ENCODE measurements around the gene TGM6.

Gene TGM6

GRCh38 chr20:2380601-2381000 lies at the start of gene TGM6:
Gene TGM6, plus strand, starts transcription at chr20:2380901. Its CDS starts 68 bp downstream, at chr20:2380969.
- DNase-seq (ENCODE audit: low read depth in 2 of 2): no peak

DNA sequence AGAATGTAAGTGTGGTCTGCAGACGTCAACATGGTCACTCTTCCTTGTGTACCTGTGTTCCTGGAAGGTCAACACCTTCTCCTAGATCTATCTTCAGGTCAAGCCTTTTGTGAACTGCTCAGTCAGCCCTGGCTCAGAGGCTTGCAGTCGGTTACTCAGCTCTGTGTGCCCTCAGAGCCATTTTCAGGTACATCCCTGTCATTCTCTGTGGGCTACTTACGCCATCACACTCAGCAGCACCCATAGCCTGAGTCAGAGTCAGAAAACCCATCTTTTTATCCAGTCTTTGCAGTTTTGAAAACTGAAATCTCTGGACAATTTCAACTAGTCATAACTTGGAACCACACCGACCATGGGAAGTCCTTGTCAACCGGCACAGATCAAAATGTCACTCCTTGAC lies 49.6 kb upstream of the TGM6 start:
- DNase-seq (ENCODE audit: low read depth in 2 of 2): no peak

- no peak for DNase-seq (ENCODE audit: low read depth in 2 of 2)
These were observed 48.7 kb upstream of the TGM6 start for GRCh38 chr20:2331901-2332565.

- no peak for DNase-seq (ENCODE audit: low read depth in 2 of 2)
These were observed 48.0 kb upstream of the TGM6 start for GRCh38 chr20:2332711-2333110.

DNA sequence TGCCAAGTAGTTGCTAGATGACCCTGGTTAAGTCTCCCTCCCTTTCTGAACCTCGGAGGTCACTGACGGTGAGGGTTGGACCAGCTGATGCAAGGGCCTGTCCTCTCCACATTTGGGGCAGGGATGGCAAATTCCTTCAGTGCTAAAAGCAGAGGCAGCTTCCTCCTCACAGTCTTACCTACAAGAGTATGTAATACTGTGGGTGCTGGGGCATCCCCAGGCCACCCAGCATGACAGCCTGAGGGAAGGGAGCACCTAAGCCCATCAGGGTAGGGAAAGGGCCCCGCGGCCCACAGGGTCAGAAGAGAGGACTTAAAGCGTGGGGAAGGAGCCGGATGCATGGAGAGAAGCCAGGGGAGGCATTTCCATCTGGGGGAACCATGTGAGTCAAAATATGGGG lies 46.9 kb upstream of the TGM6 start:
- no peak for DNase-seq (ENCODE audit: low read depth in 2 of 2)

DNA sequence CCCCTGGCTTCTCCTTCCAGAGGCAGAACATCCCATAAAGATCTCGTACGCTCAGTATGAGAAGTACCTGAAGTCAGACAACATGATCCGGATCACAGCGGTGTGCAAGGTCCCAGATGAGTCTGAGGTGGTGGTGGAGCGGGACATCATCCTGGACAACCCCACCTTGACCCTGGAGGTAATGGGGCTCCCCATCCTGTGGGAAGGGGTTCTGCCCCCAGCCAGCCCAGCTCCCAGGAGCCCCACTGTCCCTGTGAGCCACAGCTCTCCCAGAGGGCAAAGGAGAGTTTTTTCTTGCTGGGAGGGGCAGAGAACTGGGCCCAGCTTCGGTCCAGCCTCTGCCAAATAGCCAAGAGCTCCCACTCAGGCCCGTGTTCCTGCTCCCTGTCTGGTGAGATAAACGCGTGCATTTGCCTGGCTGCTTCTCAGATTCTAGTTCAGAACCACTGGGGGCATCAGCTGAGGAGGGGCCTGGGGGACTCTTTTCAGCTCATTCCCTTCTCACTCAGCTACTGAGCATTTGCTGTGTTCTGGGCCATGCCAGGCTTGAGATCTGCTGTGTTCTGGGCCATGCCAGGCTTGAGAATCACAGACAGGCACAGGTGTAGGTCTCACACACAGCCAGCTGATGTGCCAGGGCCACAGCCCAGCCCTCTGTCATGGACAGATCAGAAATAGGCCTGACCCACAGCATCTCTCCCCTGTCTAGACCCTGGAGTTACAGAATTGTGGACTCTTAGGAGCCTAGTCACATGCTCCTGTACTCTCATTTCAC lies 45.4 kb upstream of the TGM6 start:
- no peak for DNase-seq (ENCODE audit: low read depth in 2 of 2)

GRCh38 chr20:2336471-2336870 lies 44.2 kb upstream of the TGM6 start:
- no peak for DNase-seq (ENCODE audit: low read depth in 2 of 2)

DNA sequence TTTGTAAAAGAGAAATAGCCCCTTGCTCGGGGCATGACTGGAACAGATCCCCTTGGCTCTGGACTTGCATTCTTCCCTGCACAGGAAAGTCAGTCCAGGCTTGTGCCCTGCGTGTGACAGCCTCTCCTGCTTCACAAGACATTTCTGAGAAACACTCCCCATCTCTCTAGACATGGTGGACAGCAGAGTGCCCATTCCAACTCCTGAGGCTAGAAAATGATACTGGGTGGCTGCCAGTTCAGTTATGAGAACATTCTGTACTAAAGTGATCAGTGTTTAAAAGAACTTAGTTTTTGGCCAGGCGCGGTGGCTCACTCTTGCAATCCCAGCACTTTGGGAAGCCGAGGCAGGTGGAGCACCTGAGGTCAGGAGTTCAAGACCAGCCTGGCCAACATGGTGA lies 43.6 kb upstream of the TGM6 start:
- DNase-seq (ENCODE audit: low read depth in 2 of 2): no peak

GRCh38 chr20:2338411-2339066 lies 42.2 kb upstream of the TGM6 start:
- no peak for DNase-seq (ENCODE audit: low read depth in 2 of 2)

DNA sequence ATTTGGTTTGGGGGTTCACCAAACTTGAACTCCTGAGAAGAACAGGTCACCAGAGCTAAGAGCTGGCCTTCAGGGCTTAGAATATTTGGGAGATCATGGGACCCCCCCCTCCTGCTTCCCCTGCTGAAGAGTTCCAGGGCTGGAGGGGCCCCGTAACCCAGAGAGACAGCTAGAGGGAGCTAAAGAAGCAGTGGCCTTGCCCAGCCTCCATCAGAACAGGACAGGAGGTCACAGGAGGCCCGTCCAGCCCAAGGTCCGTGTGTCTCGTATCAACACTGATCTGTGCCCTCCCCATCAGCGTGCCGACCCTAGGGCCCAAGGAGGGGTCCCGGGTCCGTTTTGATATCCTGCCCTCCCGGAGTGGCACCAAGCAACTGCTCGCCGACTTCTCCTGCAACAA lies 40.6 kb upstream of the TGM6 start:
- DNase-seq (ENCODE audit: low read depth in 2 of 2): no peak

DNA sequence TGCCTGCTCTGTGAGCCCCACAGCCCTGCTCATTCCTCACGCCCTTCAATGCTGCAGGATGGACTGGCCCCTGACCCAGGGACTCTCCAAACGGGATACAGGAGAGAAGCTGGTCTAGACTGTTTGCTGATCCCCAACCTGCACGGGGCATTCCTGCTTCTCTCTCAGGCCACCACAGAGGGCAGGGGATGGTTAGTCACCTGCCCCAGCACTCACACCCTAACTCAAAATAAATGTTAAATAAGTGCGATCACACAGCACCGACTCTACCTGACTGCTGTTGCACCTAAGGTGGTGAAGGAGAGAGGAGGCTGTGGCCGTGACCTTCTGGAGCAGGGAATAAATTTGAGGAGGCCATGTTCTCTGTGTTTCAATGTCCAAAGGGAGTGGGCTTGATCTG lies 39.9 kb upstream of the TGM6 start:
- no peak for DNase-seq (ENCODE audit: low read depth in 2 of 2)

DNA sequence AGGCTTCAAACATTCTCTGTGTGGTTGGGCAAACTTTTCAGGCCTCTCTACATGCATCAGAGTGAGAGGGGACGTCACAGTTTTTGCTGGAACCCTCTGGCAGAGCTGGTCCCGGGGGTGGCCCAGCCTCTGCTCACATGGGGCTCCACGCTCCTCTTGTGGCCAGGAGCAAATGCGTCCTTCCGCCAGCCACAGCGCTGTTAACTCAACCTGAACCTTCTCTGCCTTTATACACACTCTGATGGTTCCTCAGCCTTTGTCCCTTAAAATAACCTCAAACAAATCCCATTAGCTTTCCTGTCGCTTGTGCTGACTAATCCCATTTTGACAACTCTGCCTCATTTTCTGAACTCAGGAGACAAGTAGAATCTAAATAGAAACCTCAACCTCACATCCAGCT lies 39.4 kb upstream of the TGM6 start:
- no peak for DNase-seq (ENCODE audit: low read depth in 2 of 2)

- DNase-seq (ENCODE audit: low read depth in 2 of 2): no peak
These were observed 38.5 kb upstream of the TGM6 start for GRCh38 chr20:2342243-2342642.

- DNase-seq (ENCODE audit: low read depth in 2 of 2): no peak
These were observed 34.5 kb upstream of the TGM6 start for GRCh38 chr20:2346188-2346587.

DNA sequence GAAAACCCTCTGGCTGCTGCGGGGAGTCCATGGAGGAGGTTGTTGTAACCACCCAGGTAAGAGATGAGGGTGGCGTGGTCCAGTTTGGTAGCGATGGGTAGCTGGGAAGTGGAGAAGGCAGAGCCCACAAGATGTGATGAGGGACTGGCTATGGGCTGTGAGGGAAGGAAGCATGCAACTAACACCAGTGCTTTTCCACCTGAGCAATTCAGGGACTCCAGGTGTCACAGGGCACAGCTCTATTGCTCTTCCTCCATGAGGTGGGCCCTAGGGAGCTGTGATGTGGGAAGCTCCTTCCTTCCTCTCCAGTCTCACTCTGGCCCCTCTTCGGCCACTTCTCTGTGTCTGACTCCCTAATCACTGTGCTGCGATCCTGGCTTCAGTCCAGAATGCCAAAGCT lies 32.4 kb upstream of the TGM6 start:
- no peak for DNase-seq (ENCODE audit: low read depth in 2 of 2)

- DNase-seq (ENCODE audit: low read depth in 2 of 2): no peak
These were observed 30.9 kb upstream of the TGM6 start for GRCh38 chr20:2349801-2350200.

DNA sequence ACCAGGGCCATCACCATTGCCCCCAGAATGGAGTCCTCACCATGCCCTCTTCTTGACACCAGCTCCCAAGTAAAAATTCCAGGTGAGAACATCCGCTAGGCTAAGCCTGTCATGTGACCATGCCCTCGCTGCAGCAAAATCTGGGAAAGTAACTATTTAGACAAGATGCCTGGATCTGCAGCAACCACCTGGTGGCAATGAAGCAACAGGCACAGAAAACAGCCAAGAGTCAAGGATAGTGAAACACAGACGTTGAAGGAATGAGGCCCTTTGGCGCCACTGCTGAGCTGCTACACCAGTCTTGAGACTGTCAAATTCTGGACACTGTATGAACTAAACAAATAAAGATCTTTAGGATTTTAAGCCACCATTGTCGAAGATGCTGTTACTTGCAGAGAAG lies 30.1 kb upstream of the TGM6 start:
- DNase-seq (ENCODE audit: low read depth in 2 of 2): no peak

DNA sequence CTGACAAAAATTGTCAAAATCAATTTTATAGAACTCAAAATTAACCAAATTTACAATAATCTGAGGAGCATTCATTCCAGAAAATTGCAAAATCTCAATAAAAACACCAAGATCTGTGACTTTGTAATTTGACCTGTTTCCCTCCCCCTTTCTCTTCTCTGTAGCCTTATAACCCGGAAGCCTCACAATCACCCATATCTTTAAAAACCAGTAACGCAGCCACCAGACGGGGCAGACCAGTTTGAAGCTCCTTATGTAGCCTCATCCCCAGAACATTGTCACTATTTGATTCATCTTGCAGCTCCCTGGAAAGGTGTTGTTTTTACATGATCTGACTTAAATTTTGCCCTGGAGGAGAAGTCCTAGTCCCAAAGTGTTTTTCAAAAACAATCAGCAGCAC lies 27.5 kb upstream of the TGM6 start:
- no peak for DNase-seq (ENCODE audit: low read depth in 2 of 2)

DNA sequence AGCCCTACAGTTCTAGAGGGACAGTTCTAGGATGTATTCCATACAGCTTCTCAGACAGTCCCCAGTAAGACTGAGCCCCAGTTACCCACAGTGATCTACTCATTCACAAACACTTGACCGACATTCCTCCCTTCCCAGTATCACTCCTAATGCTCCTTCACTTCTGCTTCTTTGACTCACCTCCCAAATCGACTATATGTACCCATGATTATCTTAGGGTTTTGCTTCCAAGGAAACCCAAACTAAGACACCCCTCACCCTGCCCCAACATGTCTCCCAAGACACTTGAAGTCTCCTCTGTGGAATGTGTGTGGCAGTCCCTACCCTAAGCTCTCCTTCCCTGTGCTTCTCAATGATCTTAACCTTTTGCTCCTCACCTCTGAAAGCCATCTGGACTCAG lies 23.6 kb upstream of the TGM6 start:
- no peak for DNase-seq (ENCODE audit: low read depth in 2 of 2)

DNA sequence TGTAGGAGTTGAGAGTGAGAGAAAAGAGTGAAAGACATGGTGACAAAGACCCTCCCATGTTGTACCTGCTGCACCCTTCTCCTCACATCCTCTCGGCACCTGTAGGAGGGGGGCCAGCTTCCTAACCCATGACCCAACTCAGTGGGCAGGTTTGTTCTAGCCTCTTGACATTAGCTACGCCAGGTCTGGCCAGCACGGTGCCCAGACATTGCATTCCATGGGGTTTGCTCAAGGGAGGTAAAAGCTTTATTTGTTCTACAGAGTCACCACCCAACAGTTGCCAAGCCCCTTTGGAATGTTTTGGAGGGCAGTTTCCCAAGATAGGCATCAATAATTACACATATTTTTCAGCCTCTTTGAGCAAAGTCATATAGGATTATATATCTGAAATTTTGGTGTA lies 22.7 kb upstream of the TGM6 start:
- DNase-seq (ENCODE audit: low read depth in 2 of 2): no peak

DNA sequence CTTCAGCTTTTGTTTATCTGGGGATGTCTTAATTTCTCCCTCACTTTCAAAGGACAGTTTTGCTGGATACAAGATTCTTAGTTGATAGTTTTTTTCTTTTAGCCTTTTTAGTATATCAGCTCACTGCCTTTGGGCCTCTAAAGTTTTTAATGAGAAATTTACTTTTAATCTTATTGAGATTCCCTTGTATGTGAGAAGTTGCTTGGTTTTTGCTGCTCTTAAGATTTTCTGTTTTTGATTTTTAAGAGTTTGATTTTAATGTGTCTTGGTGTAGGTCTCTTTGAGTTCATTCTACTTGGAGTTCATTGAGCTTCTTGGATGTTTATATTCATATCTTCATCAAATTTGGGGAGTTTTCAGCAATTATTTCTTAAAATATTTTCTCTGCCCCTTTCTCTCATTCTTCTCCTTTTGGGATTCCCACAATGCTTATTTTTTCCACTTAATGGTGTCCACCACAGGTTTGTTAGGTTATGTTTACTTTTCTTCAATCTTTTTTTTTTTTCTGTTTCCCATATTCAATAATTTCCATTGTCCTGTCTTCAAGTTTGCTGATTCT lies 19.6 kb upstream of the TGM6 start:
- no peak for DNase-seq (ENCODE audit: low read depth in 2 of 2)

DNA sequence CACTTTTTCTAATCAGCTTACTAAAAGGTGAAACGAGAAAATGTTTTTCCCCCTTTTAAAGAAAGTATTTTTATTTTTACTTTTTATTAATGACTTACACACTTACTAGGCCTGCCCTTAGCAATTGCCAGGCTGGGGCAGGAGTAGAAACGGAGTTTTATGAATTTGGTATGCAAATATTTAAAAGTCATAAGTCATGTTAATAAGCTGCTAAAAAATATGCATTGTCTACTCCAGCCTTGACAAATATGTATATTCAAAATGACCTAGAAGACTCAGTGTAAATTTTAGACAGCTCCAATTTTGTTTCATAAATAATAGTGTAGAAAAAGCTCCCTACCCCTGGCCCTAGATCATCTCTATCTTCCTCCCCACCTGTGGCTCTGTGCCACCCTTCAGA lies 17.5 kb upstream of the TGM6 start:
- DNase-seq (ENCODE audit: low read depth in 2 of 2): no peak

- DNase-seq (ENCODE audit: low read depth in 2 of 2): no peak
These were observed 17.1 kb upstream of the TGM6 start for GRCh38 chr20:2363587-2363986.

Data from stimulated activated CD8-positive, alpha-beta memory T cell treated with anti-CD3 and anti-CD28 coated beads, Interleukin-2, amount 100 ng/mL, for 1 hour (primary cell).